ENCODE data around the gene M6PR. TPM values are rescaled to one million over a fixed set of nuclear protein-coding genes. Genes with fewer than 3 reads are reported as not detected.

The M6PR gene
- polyA plus RNA-seq, 1 donor (not counting 4 experiments of a cell fraction or from before 2014, with no cell fraction given): 127 TPM

- TF ChIP-seq EZH2 (IDR thresholded peaks at IDR 0.05; ENCODE audit: low read length) (no peak), CTCF (optimal IDR thresholded peaks at IDR 0.05 in 1 of 3, IDR thresholded peaks at IDR 0.05 in 1 of 3, conservative IDR thresholded peaks at IDR 0.05 in 1 of 3; ENCODE audit: extremely low read depth in 1 of 3, insufficient read depth in 2 of 3, low read length in 3 of 3) (no peak)
- no peak overlapping the region for H3K4me3 ChIP-seq (ENCODE audit: control insufficient read depth in 2 of 3, extremely low read depth in 1 of 3, insufficient read depth in 2 of 3, low read depth in 1 of 3, low read length in 3 of 3)
- H3K4me2 ChIP-seq (ENCODE audit: control insufficient read depth, extremely low read depth, insufficient read depth, low read depth, low read length): no peak overlapping the region
- H3K9me1 ChIP-seq (ENCODE audit: control insufficient read depth, extremely low read depth, insufficient read depth, low read length): no peaks in the 10 kb centered on the region
- dilution Hi-C loops (cut with MboI; ENCODE audit: extremely low pct_ligation_motif_present, low sequenced_read_pairs): no loop called here
- H3K27me3 ChIP-seq (ENCODE audit: control insufficient read depth, extremely low read depth, insufficient read depth, low read length): no peaks in the 10 kb centered on the region
- H3K9me3 ChIP-seq (ENCODE audit: control insufficient read depth, low read depth, low read length): peaks cover 4% of the 10 kb centered on the region
- no peaks in the 10 kb centered on the region for H3K36me3 ChIP-seq (ENCODE audit: control insufficient read depth in 2 of 2, extremely low read depth in 1 of 2, insufficient read depth in 2 of 2, low read length in 2 of 2)
- no peak overlapping the region for H3K27ac ChIP-seq (ENCODE audit: control insufficient read depth, insufficient read depth, low read length)
- no peak overlapping the region for H2AFZ ChIP-seq (ENCODE audit: control insufficient read depth, low read length)
- FAIRE-seq (no peak), DNase-seq (ENCODE audit: low read depth, low spot score) (no peak)
- no peaks in the 10 kb centered on the region for H3K4me1 ChIP-seq (ENCODE audit: control insufficient read depth, extremely low read depth, insufficient read depth, low read length)
- no peaks in the 10 kb centered on the region for H4K20me1 ChIP-seq (ENCODE audit: control insufficient read depth, extremely low read depth, insufficient read depth, low read length)
- no peak overlapping the region for H3K9ac ChIP-seq (ENCODE audit: control insufficient read depth, extremely low read depth, insufficient read depth, low read length)
- H3K79me2 ChIP-seq (ENCODE audit: control insufficient read depth, insufficient read depth, low read length): no peaks in the 10 kb centered on the region
Measured at GRCh38 chr12:8968761-8969160, 19.3 kb upstream of the M6PR start.

GRCh38 chr12:8960176-8960575 lies 10.7 kb upstream of the M6PR start:
- no peak overlapping the region for H3K4me3 ChIP-seq (ENCODE audit: control insufficient read depth in 2 of 3, extremely low read depth in 1 of 3, insufficient read depth in 2 of 3, low read depth in 1 of 3, low read length in 3 of 3)
- DNase-seq (ENCODE audit: low read depth, low spot score) (no peak), FAIRE-seq (no peak)
- no peak overlapping the region for H3K9ac ChIP-seq (ENCODE audit: control insufficient read depth, extremely low read depth, insufficient read depth, low read length)
- H3K9me3 ChIP-seq (ENCODE audit: control insufficient read depth, low read depth, low read length): no peaks in the 10 kb centered on the region
- H3K4me2 ChIP-seq (ENCODE audit: control insufficient read depth, extremely low read depth, insufficient read depth, low read depth, low read length): no peak overlapping the region
- H3K4me1 ChIP-seq (ENCODE audit: control insufficient read depth, extremely low read depth, insufficient read depth, low read length): no peaks in the 10 kb centered on the region
- no peaks in the 10 kb centered on the region for H3K27me3 ChIP-seq (ENCODE audit: control insufficient read depth, extremely low read depth, insufficient read depth, low read length)
- no peaks in the 10 kb centered on the region for H3K36me3 ChIP-seq (ENCODE audit: control insufficient read depth in 2 of 2, extremely low read depth in 1 of 2, insufficient read depth in 2 of 2, low read length in 2 of 2)
- no peak for TF ChIP-seq EZH2 (IDR thresholded peaks at IDR 0.05; ENCODE audit: low read length)
- no peak for TF ChIP-seq CTCF (optimal IDR thresholded peaks at IDR 0.05 in 1 of 3, IDR thresholded peaks at IDR 0.05 in 1 of 3, conservative IDR thresholded peaks at IDR 0.05 in 1 of 3; ENCODE audit: extremely low read depth in 1 of 3, insufficient read depth in 2 of 3, low read length in 3 of 3)
- H2AFZ ChIP-seq (ENCODE audit: control insufficient read depth, low read length): no peak overlapping the region
- no peaks in the 10 kb centered on the region for H3K79me2 ChIP-seq (ENCODE audit: control insufficient read depth, insufficient read depth, low read length)
- dilution Hi-C loops (cut with MboI; ENCODE audit: extremely low pct_ligation_motif_present, low sequenced_read_pairs): no loop called here
- no peak overlapping the region for H3K27ac ChIP-seq (ENCODE audit: control insufficient read depth, insufficient read depth, low read length)
- no peaks in the 10 kb centered on the region for H4K20me1 ChIP-seq (ENCODE audit: control insufficient read depth, extremely low read depth, insufficient read depth, low read length)
- no peaks in the 10 kb centered on the region for H3K9me1 ChIP-seq (ENCODE audit: control insufficient read depth, extremely low read depth, insufficient read depth, low read length)
